Measurements from ENCODE around the gene SLC9A9.

The SLC9A9 gene

DNA sequence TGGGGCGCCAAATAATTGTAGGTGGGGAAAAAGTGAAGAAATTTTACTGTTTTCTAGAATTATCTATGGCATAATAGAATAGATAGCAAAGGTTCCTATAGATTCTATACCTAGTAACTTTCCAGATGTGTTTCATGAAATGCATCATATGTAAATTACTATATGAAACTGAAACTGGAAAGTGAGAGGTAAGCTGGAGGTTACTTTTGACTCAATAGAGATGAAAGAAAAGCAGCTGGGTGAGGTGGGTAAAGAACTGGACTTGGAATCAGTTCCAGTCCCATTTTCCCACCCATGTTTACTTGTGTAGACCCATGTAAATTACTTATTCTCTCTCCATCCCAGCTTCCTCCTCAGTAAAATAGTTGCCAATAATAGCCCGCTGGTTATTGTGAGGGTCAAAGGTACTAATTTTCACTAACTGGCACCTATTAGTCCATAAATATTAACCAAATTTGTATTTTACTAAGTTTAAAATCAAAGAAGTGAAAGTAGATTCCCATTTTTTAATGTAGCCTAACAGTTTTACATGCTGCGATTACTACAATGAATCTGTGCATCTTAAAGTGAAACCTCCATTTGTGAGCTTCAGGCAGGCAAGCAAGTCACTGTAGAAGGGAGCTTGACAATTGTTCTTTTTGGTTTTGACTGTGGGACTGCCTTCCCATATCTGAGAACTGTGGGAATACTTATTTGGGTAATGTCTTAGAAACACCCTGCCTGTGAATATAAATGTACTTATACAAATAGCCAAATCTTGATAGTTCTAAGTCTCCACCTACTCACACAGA, 312.1 kb downstream of the SLC9A9 start:
- no peak overlapping the region for H3K4me3 ChIP-seq (replicated peaks; ENCODE audit: low read depth, low read length)
- DNase-seq (ENCODE audit: extremely low read depth, low read depth) = no peak
- TF ChIP-seq, protein P1, sequence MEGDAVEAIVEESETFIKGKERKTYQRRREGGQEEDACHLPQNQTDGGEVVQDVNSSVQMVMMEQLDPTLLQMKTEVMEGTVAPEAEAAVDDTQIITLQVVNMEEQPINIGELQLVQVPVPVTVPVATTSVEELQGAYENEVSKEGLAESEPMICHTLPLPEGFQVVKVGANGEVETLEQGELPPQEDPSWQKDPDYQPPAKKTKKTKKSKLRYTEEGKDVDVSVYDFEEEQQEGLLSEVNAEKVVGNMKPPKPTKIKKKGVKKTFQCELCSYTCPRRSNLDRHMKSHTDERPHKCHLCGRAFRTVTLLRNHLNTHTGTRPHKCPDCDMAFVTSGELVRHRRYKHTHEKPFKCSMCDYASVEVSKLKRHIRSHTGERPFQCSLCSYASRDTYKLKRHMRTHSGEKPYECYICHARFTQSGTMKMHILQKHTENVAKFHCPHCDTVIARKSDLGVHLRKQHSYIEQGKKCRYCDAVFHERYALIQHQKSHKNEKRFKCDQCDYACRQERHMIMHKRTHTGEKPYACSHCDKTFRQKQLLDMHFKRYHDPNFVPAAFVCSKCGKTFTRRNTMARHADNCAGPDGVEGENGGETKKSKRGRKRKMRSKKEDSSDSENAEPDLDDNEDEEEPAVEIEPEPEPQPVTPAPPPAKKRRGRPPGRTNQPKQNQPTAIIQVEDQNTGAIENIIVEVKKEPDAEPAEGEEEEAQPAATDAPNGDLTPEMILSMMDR (IDR thresholded peaks at IDR 0.05; ENCODE audit: low read depth, low read length, missing control alignments) = no peak

DNA sequence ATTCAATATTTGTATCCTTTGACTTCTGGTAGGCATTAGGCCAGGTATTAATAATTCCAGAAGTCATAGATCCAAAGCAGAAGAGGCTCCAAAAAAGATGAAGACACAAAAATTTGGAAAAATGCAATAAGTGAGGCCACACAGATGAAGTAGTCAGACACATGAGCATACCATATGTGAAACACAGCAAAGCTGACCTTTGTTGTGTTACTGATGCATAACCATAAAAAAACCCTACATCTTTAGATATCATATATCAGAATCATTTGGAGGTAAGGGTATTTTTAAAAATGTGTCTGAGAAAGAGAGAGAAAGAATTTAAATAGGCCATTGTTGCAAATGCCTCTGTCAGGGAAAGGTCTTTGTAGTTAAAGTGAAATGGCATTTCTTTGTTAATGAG, 314.9 kb downstream of the SLC9A9 start:
- DNase-seq (ENCODE audit: extremely low read depth, low read depth) = no peak
- TF ChIP-seq, protein P1 (IDR thresholded peaks at IDR 0.05; ENCODE audit: low read depth, low read length, missing control alignments) = no peak
- no peak overlapping the region for H3K4me3 ChIP-seq (replicated peaks; ENCODE audit: low read depth, low read length)

DNA sequence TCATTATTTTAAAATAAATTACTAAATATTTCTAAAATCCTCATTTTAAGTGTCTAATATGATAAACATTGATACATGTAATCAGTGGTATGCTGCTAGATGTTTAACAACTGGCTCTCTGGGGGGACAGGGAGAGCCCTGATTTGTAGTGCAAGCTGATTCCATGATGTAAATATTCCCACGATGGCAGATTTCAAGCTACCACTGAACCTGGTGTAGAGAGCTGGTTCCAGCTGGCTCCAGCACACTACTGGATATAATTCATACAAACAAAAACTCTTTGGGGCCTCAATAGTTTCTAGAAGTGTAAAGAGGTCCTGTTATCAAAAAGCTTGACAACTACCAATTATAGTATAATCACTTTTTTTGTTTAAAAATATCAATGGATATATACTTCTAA, 316.2 kb downstream of the SLC9A9 start:
- TF ChIP-seq, protein P1 (IDR thresholded peaks at IDR 0.05; ENCODE audit: low read depth, low read length, missing control alignments) = no peak
- no peak for DNase-seq (ENCODE audit: extremely low read depth, low read depth)
- no peak overlapping the region for H3K4me3 ChIP-seq (replicated peaks; ENCODE audit: low read depth, low read length)

DNA sequence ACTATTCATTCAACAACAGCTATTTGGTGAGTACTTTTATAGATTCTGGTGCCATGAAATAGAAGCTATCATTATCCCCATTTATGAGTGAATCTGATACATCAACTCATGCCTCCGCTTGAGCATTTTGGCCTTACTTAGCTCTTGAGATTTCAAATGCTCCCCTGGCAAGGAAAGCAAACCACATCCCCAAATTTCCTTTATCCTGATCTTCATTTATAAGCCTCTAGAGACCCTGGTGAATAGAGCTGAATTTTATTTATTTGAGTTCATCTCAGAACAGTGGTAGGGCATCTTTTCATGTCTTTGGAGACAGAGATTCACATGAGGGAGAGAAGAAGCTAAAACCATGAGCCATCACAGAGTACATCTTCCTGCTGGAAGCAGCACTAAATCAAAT, 317.2 kb downstream of the SLC9A9 start:
- no peak for DNase-seq (ENCODE audit: extremely low read depth, low read depth)

DNA sequence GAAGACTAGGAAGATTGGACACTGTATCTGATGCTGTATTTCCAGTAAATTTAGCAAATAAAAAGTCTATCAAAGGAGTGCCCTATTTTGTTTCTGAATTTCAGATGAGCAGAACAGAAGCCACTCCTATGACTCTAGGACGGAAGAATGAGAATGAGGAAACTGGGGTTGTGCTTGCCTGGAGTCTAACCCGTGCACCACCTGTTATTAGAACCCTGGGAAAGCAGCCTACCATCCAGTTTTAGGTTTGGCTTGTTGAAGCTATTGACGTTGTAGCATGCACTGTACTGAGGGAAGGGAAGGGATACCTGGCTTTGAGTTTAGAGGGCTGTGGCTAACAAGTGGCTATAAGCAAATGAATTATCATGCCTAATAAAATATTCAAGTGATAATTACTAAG, 318.5 kb downstream of the SLC9A9 start:
- H3K4me3 ChIP-seq (replicated peaks; ENCODE audit: low read depth, low read length) = no peak overlapping the region
- TF ChIP-seq, protein P1 (IDR thresholded peaks at IDR 0.05; ENCODE audit: low read depth, low read length, missing control alignments) = no peak
- DNase-seq (ENCODE audit: extremely low read depth, low read depth) = no peak

More for the DNA sequence above, 317.2 kb downstream of the SLC9A9 start:
- H3K4me3 ChIP-seq (replicated peaks; ENCODE audit: low read depth, low read length) = no peak overlapping the region
- TF ChIP-seq, protein P1 (IDR thresholded peaks at IDR 0.05; ENCODE audit: low read depth, low read length, missing control alignments) = no peak

GRCh38 chr3:143529018-143529478, 319.2 kb downstream of the SLC9A9 start:
- TF ChIP-seq, protein P1 (IDR thresholded peaks at IDR 0.05; ENCODE audit: low read depth, low read length, missing control alignments) = no peak
- H3K4me3 ChIP-seq (replicated peaks; ENCODE audit: low read depth, low read length) = no peak overlapping the region
- DNase-seq (ENCODE audit: extremely low read depth, low read depth) = no peak

All from HFF-Myc (cell line).